Activated naive CD4-positive, alpha-beta T cell treated with anti-CD3 and anti-CD28 coated beads for 36 hours (primary cell): ENCODE measurements around the gene TMEM176A. TPM values are rescaled to one million over a fixed set of nuclear protein-coding genes. Genes with fewer than 3 reads are reported as not detected.

Source experiments
- total RNA-seq, 2 experiments: library from RNA; stranded (reverse); gene quantifications; one replicate each; pipeline ENCODE4 v1.2.3, GENCODE V29; 2021

TMEM176A gene
- total RNA-seq, 2 experiments from 2014 or later = not detected

Other genes with a start within 250 kb of the TMEM176A start
- gene GIMAP4, start 233.4 kb upstream of the TMEM176A start, total RNA-seq = 100 to 1,000 TPM; 180 to 193 TPM
- 10 to 100 TPM; 19.2 to 20.7 TPM for gene GIMAP6, start 168.4 kb upstream of the TMEM176A start, total RNA-seq
- 10 to 100 TPM; 45.0 to 49.5 TPM for gene GIMAP2, start 115.1 kb upstream of the TMEM176A start, total RNA-seq
- gene GIMAP1, start 84.2 kb upstream of the TMEM176A start, total RNA-seq = 1 to 10 TPM; 5.1 to 5.3 TPM
- 10 to 100 TPM; 32.1 to 32.3 TPM for gene GIMAP5, start 63.4 kb upstream of the TMEM176A start, total RNA-seq
- not detected for gene TMEM176B, start 405 bp upstream of the TMEM176A start, total RNA-seq
- not detected for gene AOC1, start 51.7 kb downstream of the TMEM176A start, total RNA-seq
- under 1 TPM; 0.17 to 0.19 TPM for gene KCNH2, start 177.6 kb downstream of the TMEM176A start, total RNA-seq
- gene NOS3, start 190.2 kb downstream of the TMEM176A start, total RNA-seq = 1 to 10 TPM; 7.1 to 9.2 TPM
- 1 to 10 TPM; 2.8 to 4.0 TPM for gene ATG9B, start 223.7 kb downstream of the TMEM176A start, total RNA-seq
- 10 to 100 TPM; 41.3 to 47.8 TPM for gene ABCB8, start 227.7 kb downstream of the TMEM176A start, total RNA-seq
- gene ASIC3, start 247.8 kb downstream of the TMEM176A start, total RNA-seq = 1 to 10 TPM; 6.8 to 7.9 TPM